ENCODE measurements around the gene ARRB1.
A peak's percentile ranks its signal among the peaks of the same experiment; 100 is the strongest.
"Not testable (repeated sequence)": the region's sequence is repeated elsewhere in the genome, so short reads cannot be mapped to it uniquely, and the experiment has no call there.

ARRB1 gene

DNA sequence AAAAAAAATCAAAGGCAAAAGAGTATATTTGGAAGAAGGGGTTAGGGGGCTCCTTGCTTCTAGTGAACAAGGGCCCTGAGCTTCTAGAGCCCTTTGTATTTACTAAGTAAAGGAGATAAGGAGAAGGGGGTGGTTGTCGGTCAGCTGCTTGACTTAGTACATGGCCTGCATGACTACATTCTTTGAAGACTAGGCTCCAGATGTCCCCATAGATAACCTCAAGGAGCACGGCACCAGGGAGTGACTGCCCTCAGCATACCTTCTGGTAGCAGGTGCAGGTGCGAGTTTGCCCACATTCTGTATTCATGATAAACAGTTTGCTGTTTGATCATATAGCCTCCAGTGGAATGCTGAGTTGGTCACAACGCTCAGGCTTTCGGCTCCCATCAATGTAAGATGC lies 15.4 kb upstream of the ARRB1 start:
- not testable (repeated sequence) for H3K9me3 ChIP-seq (ENCODE audit: control insufficient read depth, low read length); H3K4me3 ChIP-seq (ENCODE audit: low read length); H3K36me3 ChIP-seq (ENCODE audit: control insufficient read depth, insufficient read depth, low read length); H3K27me3 ChIP-seq (ENCODE audit: control insufficient read depth, insufficient read depth, low read length); H3K9ac ChIP-seq (ENCODE audit: low read length)
- peaks cover 11% of the 10 kb centered on the region for H3K4me1 ChIP-seq (ENCODE audit: control insufficient read depth, insufficient read depth, low read length)

DNA sequence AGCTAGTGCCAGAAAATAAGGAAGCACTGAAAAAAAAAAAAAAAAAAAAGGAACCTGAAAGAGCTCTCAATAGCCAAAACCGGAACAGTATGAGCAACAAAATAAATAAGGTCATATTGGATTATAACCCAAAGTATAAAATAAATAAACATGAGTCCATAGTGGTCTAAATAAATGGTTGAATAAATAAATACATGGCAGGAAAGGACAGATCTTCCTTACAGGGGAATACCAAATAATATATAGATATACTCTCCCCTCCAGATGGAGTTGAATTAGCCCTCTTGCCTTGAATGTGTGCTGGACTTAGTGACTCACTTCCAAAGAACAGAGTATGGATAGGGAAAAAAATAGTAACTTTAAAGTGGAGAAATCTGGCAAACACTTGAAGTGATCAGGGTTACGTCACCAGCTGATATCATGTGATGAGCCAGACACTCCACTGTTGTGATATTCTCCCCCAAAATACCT lies 14.3 kb upstream of the ARRB1 start:
- Histone ChIP-seq H3K4me1 (ENCODE audit: control insufficient read depth, insufficient read depth, low read length) (peaks cover 6% of the 10 kb centered on the region), H3K36me3 (ENCODE audit: control insufficient read depth, insufficient read depth, low read length) (no peaks in the 10 kb centered on the region), H3K9ac (ENCODE audit: low read length) (no peak overlapping the region), H3K27me3 (ENCODE audit: control insufficient read depth, insufficient read depth, low read length) (no peaks in the 10 kb centered on the region), H3K9me3 (ENCODE audit: control insufficient read depth, low read length) (no peaks in the 10 kb centered on the region), H3K4me3 (ENCODE audit: low read length) (no peak overlapping the region)

DNA sequence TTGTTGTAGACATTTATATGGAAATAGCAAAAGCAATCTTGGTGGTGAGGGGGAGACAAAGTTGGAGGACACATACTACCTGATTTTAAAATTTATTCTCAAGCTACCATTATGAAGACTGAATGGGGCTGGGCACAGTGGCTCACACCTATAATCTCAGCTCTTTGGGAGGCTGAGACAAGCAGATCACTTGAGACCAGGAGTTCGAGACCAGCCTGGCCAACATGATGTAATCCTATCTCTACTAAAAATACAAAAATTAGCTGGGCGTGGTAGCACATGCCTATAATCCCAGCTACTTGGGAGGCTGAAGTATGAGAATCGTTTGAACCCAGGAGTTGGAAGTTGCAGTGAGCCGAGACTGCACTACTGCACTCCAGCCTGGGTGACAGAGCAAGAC lies 10.8 kb upstream of the ARRB1 start:
- H3K4me1 ChIP-seq (ENCODE audit: control insufficient read depth, insufficient read depth, low read length); H3K9me3 ChIP-seq (ENCODE audit: control insufficient read depth, low read length); H3K36me3 ChIP-seq (ENCODE audit: control insufficient read depth, insufficient read depth, low read length); H3K9ac ChIP-seq (ENCODE audit: low read length); H3K4me3 ChIP-seq (ENCODE audit: low read length); H3K27me3 ChIP-seq (ENCODE audit: control insufficient read depth, insufficient read depth, low read length): not testable (repeated sequence)

DNA sequence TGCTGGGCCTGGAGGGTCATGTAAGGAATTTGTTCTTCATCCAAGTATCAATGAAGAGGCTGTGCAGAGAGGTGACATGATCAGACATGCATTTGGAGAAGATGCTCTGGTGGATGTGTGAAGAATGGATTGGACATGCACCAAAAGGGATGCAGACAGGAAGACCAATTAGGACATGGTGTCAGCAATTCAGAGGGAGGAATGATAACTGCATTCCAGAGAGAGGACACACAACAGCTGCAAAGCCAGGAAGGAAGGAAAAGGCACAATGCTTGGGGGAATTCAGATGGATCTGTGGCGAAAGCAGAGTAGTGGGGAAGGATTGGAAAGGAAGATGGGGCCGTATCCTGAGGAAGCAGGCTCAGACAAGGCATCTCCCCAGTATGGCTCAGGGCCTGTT lies 5.2 kb upstream of the ARRB1 start:
- Histone ChIP-seq H3K27me3 (ENCODE audit: control insufficient read depth, insufficient read depth, low read length) (no peaks in the 10 kb centered on the region), H3K4me1 (ENCODE audit: control insufficient read depth, insufficient read depth, low read length) (peaks cover 11% of the 10 kb centered on the region), H3K9me3 (ENCODE audit: control insufficient read depth, low read length) (no peaks in the 10 kb centered on the region), H3K9ac (ENCODE audit: low read length) (no peak overlapping the region), H3K4me3 (ENCODE audit: low read length) (no peak overlapping the region), H3K36me3 (ENCODE audit: control insufficient read depth, insufficient read depth, low read length) (no peaks in the 10 kb centered on the region)

DNA sequence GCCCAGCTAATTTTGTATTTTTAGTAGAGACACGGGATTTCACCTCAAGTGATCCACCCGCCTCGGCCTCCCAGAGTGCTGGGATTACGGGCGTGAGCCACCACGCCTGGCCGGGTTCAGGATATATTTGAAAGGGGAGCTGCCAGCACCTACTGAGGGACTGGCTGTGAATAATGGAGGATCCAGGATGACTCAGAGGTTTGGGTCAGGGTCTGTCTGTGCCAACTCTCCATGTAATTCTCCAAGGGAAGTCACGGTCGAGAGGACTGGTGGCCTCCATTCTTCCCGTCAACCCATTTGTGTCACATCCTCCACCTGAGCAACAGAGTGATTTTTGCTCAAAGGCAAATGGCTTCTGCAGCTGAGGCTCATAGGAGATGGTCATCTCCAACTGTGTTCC lies 3.6 kb upstream of the ARRB1 start:
- H3K4me1 ChIP-seq (ENCODE audit: control insufficient read depth, insufficient read depth, low read length), result peaks cover 15% of the 10 kb centered on the region
- no peak overlapping the region for H3K4me3 ChIP-seq (ENCODE audit: low read length)
- no peak overlapping the region for H3K9ac ChIP-seq (ENCODE audit: low read length)
- H3K9me3 ChIP-seq (ENCODE audit: control insufficient read depth, low read length), result no peaks in the 10 kb centered on the region
- no peaks in the 10 kb centered on the region for H3K36me3 ChIP-seq (ENCODE audit: control insufficient read depth, insufficient read depth, low read length)
- no peaks in the 10 kb centered on the region for H3K27me3 ChIP-seq (ENCODE audit: control insufficient read depth, insufficient read depth, low read length)

DNA sequence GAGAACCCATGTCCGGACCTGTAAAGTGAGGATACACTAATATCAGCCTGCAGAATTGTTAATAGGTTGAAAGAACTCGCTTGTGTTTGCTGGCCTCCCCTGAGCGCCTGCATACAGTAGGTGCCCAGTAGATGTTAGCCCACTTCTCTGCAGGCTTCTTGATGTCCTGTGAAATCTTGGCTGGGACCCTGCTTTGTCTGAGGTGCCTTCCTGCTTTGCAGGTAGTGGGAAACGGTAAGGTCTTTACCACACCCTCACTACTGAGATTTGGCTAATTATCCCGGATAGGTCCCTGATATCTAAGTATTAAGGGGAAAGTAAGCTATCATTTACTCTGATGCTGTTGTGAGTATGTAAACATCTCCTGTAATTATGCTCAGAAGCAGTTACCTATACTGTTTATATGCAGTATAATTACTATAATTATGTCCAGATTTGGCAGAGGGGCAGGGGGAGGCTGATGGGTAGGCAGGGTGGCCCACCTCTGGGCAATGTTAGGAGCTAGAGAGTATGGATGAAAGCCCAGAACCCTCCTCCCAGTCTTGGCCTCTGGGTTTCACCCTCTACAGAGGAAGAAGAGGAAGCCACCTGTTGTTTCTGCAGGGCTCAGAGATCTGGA lies 1.2 kb upstream of the ARRB1 start:
- Histone ChIP-seq H3K9ac (ENCODE audit: low read length) (peak overlapping the region; percentile 72), H3K36me3 (ENCODE audit: control insufficient read depth, insufficient read depth, low read length) (no peaks in the 10 kb centered on the region), H3K27me3 (ENCODE audit: control insufficient read depth, insufficient read depth, low read length) (no peaks in the 10 kb centered on the region), H3K4me3 (ENCODE audit: low read length) (peak overlapping the region; percentile 64), H3K4me1 (ENCODE audit: control insufficient read depth, insufficient read depth, low read length) (peaks cover 37% of the 10 kb centered on the region), H3K9me3 (ENCODE audit: control insufficient read depth, low read length) (no peaks in the 10 kb centered on the region)

DNA sequence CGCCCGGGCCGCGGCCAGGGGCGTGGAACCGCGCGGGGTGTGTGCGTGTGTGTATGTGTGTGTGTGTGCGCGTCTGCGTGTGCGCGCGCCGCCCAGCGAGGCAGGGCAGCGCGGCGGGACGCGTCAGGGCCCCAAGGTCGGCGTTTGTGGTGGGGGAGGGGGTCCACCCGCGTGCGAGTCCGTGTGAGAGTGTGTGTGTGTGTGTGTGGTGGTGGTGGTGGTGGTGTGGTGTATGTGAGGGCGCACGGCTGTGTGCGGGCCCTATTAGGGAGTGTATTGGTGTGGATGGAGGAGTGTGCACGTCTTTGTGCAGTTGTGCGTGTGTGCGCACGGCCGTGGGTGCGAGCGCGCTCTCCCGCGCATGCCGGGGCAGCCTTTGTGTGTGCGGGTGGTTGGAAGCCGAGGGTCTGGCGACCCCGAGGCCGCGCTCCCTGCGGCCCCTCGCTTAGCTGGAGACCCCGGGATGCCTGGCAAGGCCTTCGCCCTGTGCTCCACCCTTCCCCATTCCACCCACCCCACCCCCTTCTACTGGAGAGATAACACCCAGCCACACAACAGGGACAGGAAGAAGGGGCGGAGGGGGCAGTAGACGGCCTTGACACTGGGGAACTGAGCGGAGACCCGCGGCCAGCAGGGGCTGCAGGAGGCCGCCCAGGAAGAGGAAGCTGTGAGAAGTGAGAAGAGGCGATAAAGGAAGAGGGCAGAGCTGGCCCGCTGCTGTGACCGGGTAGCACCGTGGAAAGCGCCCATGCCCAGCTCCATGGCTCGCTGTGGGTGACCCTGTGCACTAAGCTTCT lies 528 bp upstream of the ARRB1 start:
- Histone ChIP-seq H3K27me3 (ENCODE audit: control insufficient read depth, insufficient read depth, low read length) (no peaks in the 10 kb centered on the region), H3K9me3 (ENCODE audit: control insufficient read depth, low read length) (no peaks in the 10 kb centered on the region), H3K36me3 (ENCODE audit: control insufficient read depth, insufficient read depth, low read length) (no peaks in the 10 kb centered on the region), H3K4me1 (ENCODE audit: control insufficient read depth, insufficient read depth, low read length) (peaks cover 44% of the 10 kb centered on the region), H3K4me3 (ENCODE audit: low read length) (peak overlapping the region; percentile 64), H3K9ac (ENCODE audit: low read length) (peak overlapping the region; percentile 72)

DNA sequence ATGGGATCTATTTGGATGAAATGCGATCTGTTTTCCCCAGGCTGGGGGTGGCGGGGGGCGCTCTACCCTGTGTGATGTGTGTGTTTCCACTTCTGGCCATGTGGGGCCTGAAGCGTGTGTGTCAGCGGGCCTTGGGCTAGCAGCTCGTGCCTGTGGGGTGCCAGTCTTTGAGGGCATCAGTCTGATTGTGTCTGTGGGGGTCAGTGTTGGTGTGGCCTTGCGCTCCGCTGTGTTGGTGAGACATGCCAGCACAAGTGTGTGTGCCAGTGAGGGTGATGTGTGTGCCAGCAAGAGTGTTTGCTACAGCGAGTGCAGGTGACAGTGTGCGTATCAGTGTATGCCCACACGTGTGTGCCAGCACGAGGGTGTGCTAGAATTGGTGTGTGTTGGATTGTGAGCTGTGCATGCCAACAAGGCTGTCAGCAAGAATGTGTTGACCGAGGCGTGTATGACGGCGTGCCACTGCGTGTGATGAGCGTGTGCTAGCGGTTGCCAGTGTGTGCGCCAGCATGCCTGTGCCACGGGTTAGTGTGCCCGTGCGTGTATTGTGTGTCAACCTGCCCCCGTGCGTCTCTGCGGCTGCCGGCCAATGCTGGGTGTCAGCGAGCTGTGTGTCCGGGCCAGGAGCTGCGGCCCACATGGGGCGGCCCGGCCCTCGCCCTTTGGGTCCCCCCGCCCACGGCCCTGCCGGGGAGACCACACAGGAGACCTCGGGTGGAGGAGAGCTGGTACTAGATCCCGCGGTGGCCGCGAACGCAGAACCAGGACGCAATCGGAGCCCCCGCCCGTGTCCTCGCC lies 519 bp downstream of the ARRB1 start:
- Histone ChIP-seq H3K9me3 (ENCODE audit: control insufficient read depth, low read length) (no peaks in the 10 kb centered on the region), H3K27me3 (ENCODE audit: control insufficient read depth, insufficient read depth, low read length) (no peaks in the 10 kb centered on the region), H3K9ac (ENCODE audit: low read length) (peak overlapping the region; percentile 79), H3K4me1 (ENCODE audit: control insufficient read depth, insufficient read depth, low read length) (peaks cover 54% of the 10 kb centered on the region), H3K4me3 (ENCODE audit: low read length) (peak overlapping the region; percentile 44), H3K36me3 (ENCODE audit: control insufficient read depth, insufficient read depth, low read length) (no peaks in the 10 kb centered on the region)

DNA sequence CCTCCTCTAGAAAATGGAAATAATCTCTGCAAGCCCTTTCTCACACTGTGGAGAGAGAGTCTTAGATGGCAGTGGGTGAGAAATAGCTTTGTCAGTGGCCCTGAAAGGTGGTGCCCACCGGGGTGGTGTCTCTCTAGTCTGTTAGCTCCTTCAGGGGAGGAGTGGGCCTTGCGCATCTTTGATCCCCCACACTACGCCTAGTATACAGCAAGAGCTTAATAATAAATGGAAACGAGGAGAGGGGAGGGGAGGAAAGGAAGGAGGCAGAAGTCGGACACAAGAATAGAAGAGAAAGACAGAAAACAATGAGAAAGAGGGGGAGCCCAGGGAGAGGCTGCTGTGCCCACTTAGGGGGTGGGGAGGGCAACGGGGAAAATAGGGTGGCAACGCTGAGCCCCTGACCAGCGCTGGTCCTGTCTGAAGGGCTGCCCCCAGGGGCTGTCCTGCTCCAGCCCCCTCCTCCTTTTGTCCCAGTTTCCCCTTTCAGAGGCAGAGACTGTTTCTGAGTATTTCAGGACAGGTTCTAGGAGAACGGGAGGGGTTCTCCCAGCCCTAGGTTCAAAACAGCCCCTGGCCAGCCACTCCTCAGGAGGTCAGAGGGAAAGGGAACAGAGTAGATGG lies 1.2 kb downstream of the ARRB1 start:
- peaks cover 62% of the 10 kb centered on the region for H3K4me1 ChIP-seq (ENCODE audit: control insufficient read depth, insufficient read depth, low read length)
- H3K27me3 ChIP-seq (ENCODE audit: control insufficient read depth, insufficient read depth, low read length), result no peaks in the 10 kb centered on the region
- H3K36me3 ChIP-seq (ENCODE audit: control insufficient read depth, insufficient read depth, low read length), result no peaks in the 10 kb centered on the region
- H3K9ac ChIP-seq (ENCODE audit: low read length), result peak overlapping the region; percentile 79
- peak overlapping the region; percentile 44 for H3K4me3 ChIP-seq (ENCODE audit: low read length)
- no peaks in the 10 kb centered on the region for H3K9me3 ChIP-seq (ENCODE audit: control insufficient read depth, low read length)

DNA sequence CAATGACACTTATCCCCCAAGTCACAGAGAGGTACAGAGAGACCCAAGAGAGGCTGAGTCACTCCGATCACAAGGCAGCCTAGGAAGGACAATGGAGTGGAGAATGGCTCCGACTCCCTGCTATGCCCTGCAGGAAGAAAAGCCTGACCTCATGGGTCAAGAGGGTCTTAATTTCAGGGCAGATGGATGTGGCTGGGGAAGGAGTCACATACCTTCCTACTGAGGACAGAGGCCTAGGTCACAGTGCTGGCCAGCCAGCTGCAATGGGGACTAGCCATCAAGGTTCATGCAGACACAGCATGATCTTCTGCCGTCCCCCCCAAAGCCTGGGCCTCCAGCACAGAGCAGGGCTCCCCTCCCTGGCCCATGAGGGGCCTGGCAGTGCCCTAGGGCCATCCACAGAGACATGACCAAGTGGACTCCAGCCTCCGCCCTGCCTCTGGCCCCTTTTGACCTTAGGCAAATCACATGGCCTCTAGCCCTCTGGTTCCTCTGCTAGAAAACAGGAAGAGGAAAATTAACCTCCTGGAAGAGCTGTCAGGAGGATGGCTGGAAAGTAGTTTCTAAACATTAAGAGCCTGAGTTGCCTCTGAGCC lies 1.8 kb downstream of the ARRB1 start:
- no peaks in the 10 kb centered on the region for H3K9me3 ChIP-seq (ENCODE audit: control insufficient read depth, low read length)
- peak overlapping the region; percentile 44 for H3K4me3 ChIP-seq (ENCODE audit: low read length)
- peak overlapping the region; percentile 79 for H3K9ac ChIP-seq (ENCODE audit: low read length)
- H3K36me3 ChIP-seq (ENCODE audit: control insufficient read depth, insufficient read depth, low read length), result no peaks in the 10 kb centered on the region
- H3K27me3 ChIP-seq (ENCODE audit: control insufficient read depth, insufficient read depth, low read length), result no peaks in the 10 kb centered on the region
- peaks cover 68% of the 10 kb centered on the region for H3K4me1 ChIP-seq (ENCODE audit: control insufficient read depth, insufficient read depth, low read length)

DNA sequence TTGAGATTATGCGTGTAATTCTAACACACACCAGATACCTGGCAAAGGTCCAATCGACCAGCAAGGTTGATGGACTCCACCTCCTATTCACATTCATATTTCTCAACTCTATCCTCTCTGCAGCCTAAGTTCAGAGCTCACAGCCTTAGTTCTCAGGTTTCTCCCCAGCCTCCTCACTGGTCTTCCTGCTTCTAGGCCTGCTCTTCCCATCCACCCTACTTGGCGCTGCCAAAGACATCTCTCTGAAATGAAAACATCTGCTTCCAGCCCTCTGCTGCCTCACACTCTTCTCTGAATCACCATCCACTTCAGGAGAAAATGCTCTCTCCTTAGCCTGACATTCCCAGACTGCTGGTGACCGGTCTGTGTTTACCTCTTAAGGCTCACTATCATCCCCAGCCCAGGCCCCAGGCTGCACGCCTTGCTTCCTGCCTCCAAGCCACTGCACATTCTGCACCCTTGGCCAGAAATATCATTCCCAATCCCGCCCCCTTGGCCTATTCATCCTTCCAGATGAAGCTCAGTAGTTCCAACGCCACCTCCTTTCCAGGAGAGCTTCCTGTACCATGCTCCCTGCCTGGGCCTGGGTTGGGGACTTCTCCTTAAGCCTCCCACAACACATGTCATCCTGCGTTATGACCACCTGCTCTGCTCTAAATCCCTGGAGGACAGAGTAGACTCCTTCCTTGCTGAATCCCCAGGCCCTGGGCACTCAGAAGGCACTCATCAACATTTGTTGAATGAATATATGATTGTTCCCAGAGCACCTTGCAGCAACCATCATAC lies 3.5 kb downstream of the ARRB1 start:
- no peaks in the 10 kb centered on the region for H3K9me3 ChIP-seq (ENCODE audit: control insufficient read depth, low read length)
- H3K36me3 ChIP-seq (ENCODE audit: control insufficient read depth, insufficient read depth, low read length), result no peaks in the 10 kb centered on the region
- no peak overlapping the region for H3K4me3 ChIP-seq (ENCODE audit: low read length)
- H3K4me1 ChIP-seq (ENCODE audit: control insufficient read depth, insufficient read depth, low read length), result peaks cover 83% of the 10 kb centered on the region
- no peak overlapping the region for H3K9ac ChIP-seq (ENCODE audit: low read length)
- no peaks in the 10 kb centered on the region for H3K27me3 ChIP-seq (ENCODE audit: control insufficient read depth, insufficient read depth, low read length)
